Smooth muscle cell (in vitro differentiated cells): ENCODE measurements around the gene NCBP2. TPM values are rescaled to one million over a fixed set of nuclear protein-coding genes. Genes with fewer than 3 reads are reported as not detected.

Experiments
- DNase-seq: peaks from one replicate; lab custom pipeline; 2025; ENCODE audit not compliant: unreplicated experiment; lab: John Stamatoyannopoulos, UW
- H2AFZ ChIP-seq: fragments of 200-600 bp; sonication (generic); 2 replicates; pipeline ENCODE4 v1.6.0; 2016; ENCODE audit warnings: antibody characterized with exemption, low read depth, mild to moderate bottlenecking
- H3F3A ChIP-seq: fragments of 200-600 bp; sonication (generic); 2 replicates; pipeline ENCODE4 v1.6.0; 2017; ENCODE audit warnings: antibody characterized with exemption, low read depth
- H3K27ac ChIP-seq: fragments of 200-600 bp; sonication (generic); 2 replicates; pipeline ENCODE4 v1.5.1; 2016; ENCODE audit warnings: low read depth, mild to moderate bottlenecking
- H3K27me3 ChIP-seq: fragments of 200-600 bp; sonication (generic); 2 replicates; pipeline ENCODE4 v1.6.1; 2016; ENCODE audit warnings: low read depth, mild to moderate bottlenecking
- H3K36me3 ChIP-seq: fragments of 200-600 bp; sonication (generic); 2 replicates; pipeline ENCODE4 v1.5.1; 2016; ENCODE audit warnings: low read depth
- H3K4me1 ChIP-seq: fragments of 200-600 bp; sonication (generic); 2 replicates; pipeline ENCODE4 v1.5.1; 2016; ENCODE audit warnings: low read depth
- H3K4me2 ChIP-seq: fragments of 200-600 bp; sonication (generic); 2 replicates; pipeline ENCODE4 v1.6.0; 2016; ENCODE audit warnings: mild to moderate bottlenecking
- H3K4me3 ChIP-seq: fragments of 200-600 bp; sonication (generic); 2 replicates; pipeline ENCODE4 v1.5.1; 2016; ENCODE audit warnings: mild to moderate bottlenecking
- H3K79me2 ChIP-seq: fragments of 200-600 bp; sonication (generic); 2 replicates; pipeline ENCODE4 v1.6.0; 2016; ENCODE audit warnings: low read depth, mild to moderate bottlenecking
- H3K9ac ChIP-seq: fragments of 200-600 bp; sonication (generic); 2 replicates; pipeline ENCODE4 v1.6.0; 2016; ENCODE audit warnings: low read depth
- H3K9me3 ChIP-seq: fragments of 200-600 bp; sonication (generic); replicated peaks from 2 replicates; pipeline ENCODE4 v1.5.1; 2016; ENCODE audit warnings: low read depth
- H4K20me1 ChIP-seq: fragments of 200-600 bp; sonication (generic); 2 replicates; pipeline ENCODE4 v1.6.0; 2016; ENCODE audit warnings: low read depth
- CTCF ChIP-seq: fragments of 200-600 bp; sonication (generic); IDR thresholded peaks from 2 replicates; pipeline ENCODE4 v1.5.1; 2017; ENCODE audit warnings: borderline replicate concordance, mild to moderate bottlenecking, antibody characterized with exemption; ENCODE audit not compliant: insufficient read depth, poor library complexity, severe bottlenecking
- WGBS: methylation state at CpG from one replicate; pipeline ENCODE4 v1.1.7; 2016; ENCODE audit warnings: low lambda C conversion rate; 5-methylcytosine and 5-hydroxymethylcytosine counted together
- polyA plus RNA-seq: library from polyadenylated mRNA; unstranded; fragments of >200 nt; fragmentation: Nextera tagmentation; extraction: Ambion mirVana; gene quantifications from 2 replicates; pipeline ENCODE4 v1.2.1, GENCODE V29; 2016
- total RNA-seq: library from RNA; depleted of rRNA; stranded (reverse); fragments of >200 nt; gene quantifications from 2 replicates; pipeline ENCODE4 v1.2.3, GENCODE V29; 2014

The NCBP2 gene
- total and polyA plus RNA-seq, 2 experiments from 2014 or later: 47.0 to 69.3 TPM

DNA sequence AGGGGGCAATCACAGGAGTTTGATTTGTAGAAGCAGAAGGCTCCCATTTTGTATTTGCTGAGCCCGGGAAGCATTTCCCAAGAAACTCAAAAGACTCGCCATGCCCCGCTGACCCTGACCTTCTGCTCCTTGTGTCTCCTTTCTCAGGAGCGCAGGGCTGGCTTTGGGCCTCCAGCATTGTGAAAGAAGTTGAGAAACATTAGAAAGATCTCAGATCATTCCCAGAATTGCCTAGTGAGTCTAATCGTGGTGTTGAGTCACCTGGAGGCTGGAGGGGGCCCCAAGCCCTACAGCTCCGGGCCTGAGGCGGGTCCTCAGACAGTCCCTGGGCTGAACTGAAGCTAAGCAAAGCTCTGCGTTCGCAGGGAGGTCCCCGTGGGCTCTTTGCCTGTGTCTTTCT is 37.2 kb upstream of the NCBP2 start:
- Histone ChIP-seq H4K20me1 (no peaks in the 10 kb centered on the region), H2AFZ (peak overlapping the region; percentile 54), H3K27ac (no peak overlapping the region), H3K36me3 (no peaks in the 10 kb centered on the region), H3F3A (no peaks in the 10 kb centered on the region), H3K4me1 (no peaks in the 10 kb centered on the region), H3K4me2 (peak overlapping the region; percentile 12), H3K4me3 (no peak overlapping the region), H3K9me3 (peaks cover 3% of the 10 kb centered on the region), H3K27me3 (no peaks in the 10 kb centered on the region), H3K79me2 (no peaks in the 10 kb centered on the region), H3K9ac (no peak overlapping the region)
- 78% methylated on average over 10 of the region's 10 CpGs for WGBS
- no peak for DNase-seq
- TF ChIP-seq CTCF: no peak

DNA sequence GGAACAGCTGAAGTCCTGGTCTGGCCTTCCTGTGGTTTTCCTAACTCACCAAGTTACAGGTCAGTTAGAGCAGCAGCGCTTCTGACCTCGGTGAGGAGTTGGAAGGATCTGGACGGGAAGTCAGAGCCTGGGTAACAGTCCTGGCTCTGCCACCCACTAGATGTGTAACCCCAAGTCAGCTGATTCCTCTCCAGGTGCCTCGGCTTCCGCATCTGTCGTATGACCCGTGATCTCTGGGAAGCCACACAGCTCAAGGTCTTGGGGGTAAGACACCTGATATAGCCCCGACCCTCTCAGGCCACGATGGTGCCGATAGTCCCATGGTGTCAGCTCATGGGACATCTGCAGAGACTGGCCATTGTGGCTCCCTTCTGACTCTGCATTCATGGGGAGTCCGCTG is 34.6 kb upstream of the NCBP2 start:
- H3K9me3 ChIP-seq: no peaks in the 10 kb centered on the region
- no peak overlapping the region for H3K4me2 ChIP-seq
- no peak overlapping the region for H3K27ac ChIP-seq
- no peaks in the 10 kb centered on the region for H3K79me2 ChIP-seq
- H3F3A ChIP-seq: no peaks in the 10 kb centered on the region
- WGBS: 85% methylated on average over 11 of the region's 11 CpGs
- H4K20me1 ChIP-seq: no peaks in the 10 kb centered on the region
- no peak overlapping the region for H2AFZ ChIP-seq
- no peak overlapping the region for H3K9ac ChIP-seq
- H3K36me3 ChIP-seq: no peaks in the 10 kb centered on the region
- no peak for DNase-seq
- TF ChIP-seq CTCF: no peak
- no peaks in the 10 kb centered on the region for H3K27me3 ChIP-seq
- H3K4me3 ChIP-seq: no peak overlapping the region
- no peaks in the 10 kb centered on the region for H3K4me1 ChIP-seq

GRCh38 chr3:196975349-196975748 is 33.0 kb upstream of the NCBP2 start:
- Histone ChIP-seq H3K27ac (no peak overlapping the region), H3K4me1 (no peaks in the 10 kb centered on the region), H3K9ac (no peak overlapping the region), H3K79me2 (no peaks in the 10 kb centered on the region), H3K4me3 (no peak overlapping the region), H3K36me3 (no peaks in the 10 kb centered on the region), H3K4me2 (no peak overlapping the region), H3K27me3 (peaks cover 5% of the 10 kb centered on the region), H3K9me3 (no peaks in the 10 kb centered on the region), H2AFZ (no peak overlapping the region), H4K20me1 (no peaks in the 10 kb centered on the region), H3F3A (no peaks in the 10 kb centered on the region)
- TF ChIP-seq CTCF: no peak
- no peak for DNase-seq
- 76% methylated on average over 4 of the region's 4 CpGs for WGBS

DNA sequence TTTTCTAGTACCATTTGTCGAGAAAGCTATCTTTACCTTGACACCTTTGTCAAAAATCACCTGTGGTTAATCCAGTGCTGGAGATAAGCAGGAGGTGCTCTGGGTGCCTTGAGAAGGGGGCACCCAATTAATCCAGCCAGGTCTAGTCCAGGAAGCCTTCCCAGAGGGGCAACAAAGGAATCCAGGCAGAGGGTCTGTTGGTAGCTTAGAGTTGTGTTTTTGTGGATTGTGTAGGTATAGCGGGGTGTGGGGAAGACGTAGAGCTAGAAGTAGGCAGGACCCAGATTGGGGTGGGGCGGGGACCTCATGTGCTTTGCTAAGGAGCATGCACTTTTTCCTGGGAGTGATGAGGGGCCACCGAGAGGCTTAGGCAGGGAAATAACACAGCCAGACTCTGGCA is 32.3 kb upstream of the NCBP2 start:
- H2AFZ ChIP-seq: no peak overlapping the region
- no peak overlapping the region for H3K27ac ChIP-seq
- no peaks in the 10 kb centered on the region for H3F3A ChIP-seq
- DNase-seq: no peak
- H3K4me3 ChIP-seq: no peak overlapping the region
- no peaks in the 10 kb centered on the region for H3K9me3 ChIP-seq
- no peaks in the 10 kb centered on the region for H3K4me1 ChIP-seq
- H3K4me2 ChIP-seq: no peak overlapping the region
- no peak overlapping the region for H3K9ac ChIP-seq
- H4K20me1 ChIP-seq: no peaks in the 10 kb centered on the region
- 87% methylated on average over 5 of the region's 5 CpGs for WGBS
- TF ChIP-seq CTCF: no peak
- no peaks in the 10 kb centered on the region for H3K79me2 ChIP-seq
- peaks cover 8% of the 10 kb centered on the region for H3K27me3 ChIP-seq
- no peaks in the 10 kb centered on the region for H3K36me3 ChIP-seq
